ENCODE measurements around the gene TUBA4B. TPM values are rescaled to one million over a fixed set of nuclear protein-coding genes. Genes with fewer than 3 reads are reported as not detected.
A peak's percentile ranks its signal among the peaks of the same experiment; 100 is the strongest.

The TUBA4B gene
- total RNA-seq: not detected
- long read RNA-seq: 0 reads

DNA sequence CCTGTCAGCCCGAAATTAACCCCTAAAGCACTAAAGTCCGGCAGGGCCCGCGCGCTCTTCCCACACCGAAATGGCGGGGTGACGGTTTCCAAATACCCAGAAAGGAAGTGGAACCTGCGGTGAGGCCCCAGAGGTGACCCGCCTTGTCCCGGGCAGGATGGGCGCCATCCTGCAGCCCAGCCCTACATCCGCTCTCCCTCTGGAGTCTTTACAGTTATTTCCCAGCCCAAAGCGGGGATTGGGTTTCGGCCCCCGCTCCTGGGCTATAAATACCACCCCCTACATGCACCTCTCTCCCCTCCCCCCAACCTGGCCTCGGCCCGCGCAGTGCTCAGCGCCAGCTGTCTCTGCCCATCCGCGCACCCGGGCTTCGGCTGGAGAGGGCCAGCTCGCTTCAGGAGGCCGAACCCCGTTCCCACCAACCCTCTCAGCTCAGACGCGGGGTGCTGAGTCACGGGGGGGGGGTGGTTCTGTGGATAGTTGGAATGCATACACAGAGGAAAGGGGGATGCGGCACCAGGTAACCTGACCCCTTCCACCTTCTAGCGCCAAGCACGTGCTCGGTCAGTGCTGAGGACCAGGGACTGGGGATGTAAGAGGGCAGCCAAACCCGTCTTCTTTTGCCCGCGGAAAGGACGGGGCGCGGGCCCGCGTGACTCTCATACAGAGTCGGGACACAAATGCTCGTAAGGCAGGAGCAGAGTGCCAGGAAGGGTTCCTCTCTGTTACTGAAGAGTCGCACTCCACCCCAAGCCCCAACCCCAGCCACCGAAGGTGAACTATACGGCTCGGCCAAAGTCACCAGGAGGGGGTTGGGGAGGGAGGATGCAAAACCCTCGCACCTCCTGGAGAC, at the start of gene TUBA4B:
TSS of gene TUBA4B (plus strand) at position 344 of the 853 bp plus-strand sequence. CDS start at position 509, 165 bp downstream.
- peaks cover 22% of the 10 kb centered on the region for H3K36me3 ChIP-seq
- H3K27ac ChIP-seq (replicated peaks): peak within 1 kb of the TSS; percentile 87
- peaks cover 67% of the 10 kb centered on the region for H3K4me1 ChIP-seq
- DNase-seq: no peak
- intact Hi-C loops (cut with micrococcal nuclease): no loop called here
- peaks cover 24% of the 10 kb centered on the region for H3K27me3 ChIP-seq (ENCODE audit: low read depth)
- H3K4me3 ChIP-seq: peak within 1 kb of the TSS; percentile 85
- H3K9me3 ChIP-seq (replicated peaks): no peaks in the 10 kb centered on the region
- TF ChIP-seq, protein P1, sequence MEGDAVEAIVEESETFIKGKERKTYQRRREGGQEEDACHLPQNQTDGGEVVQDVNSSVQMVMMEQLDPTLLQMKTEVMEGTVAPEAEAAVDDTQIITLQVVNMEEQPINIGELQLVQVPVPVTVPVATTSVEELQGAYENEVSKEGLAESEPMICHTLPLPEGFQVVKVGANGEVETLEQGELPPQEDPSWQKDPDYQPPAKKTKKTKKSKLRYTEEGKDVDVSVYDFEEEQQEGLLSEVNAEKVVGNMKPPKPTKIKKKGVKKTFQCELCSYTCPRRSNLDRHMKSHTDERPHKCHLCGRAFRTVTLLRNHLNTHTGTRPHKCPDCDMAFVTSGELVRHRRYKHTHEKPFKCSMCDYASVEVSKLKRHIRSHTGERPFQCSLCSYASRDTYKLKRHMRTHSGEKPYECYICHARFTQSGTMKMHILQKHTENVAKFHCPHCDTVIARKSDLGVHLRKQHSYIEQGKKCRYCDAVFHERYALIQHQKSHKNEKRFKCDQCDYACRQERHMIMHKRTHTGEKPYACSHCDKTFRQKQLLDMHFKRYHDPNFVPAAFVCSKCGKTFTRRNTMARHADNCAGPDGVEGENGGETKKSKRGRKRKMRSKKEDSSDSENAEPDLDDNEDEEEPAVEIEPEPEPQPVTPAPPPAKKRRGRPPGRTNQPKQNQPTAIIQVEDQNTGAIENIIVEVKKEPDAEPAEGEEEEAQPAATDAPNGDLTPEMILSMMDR (IDR thresholded peaks at IDR 0.05; ENCODE audit: borderline replicate concordance): no peak

DNA sequence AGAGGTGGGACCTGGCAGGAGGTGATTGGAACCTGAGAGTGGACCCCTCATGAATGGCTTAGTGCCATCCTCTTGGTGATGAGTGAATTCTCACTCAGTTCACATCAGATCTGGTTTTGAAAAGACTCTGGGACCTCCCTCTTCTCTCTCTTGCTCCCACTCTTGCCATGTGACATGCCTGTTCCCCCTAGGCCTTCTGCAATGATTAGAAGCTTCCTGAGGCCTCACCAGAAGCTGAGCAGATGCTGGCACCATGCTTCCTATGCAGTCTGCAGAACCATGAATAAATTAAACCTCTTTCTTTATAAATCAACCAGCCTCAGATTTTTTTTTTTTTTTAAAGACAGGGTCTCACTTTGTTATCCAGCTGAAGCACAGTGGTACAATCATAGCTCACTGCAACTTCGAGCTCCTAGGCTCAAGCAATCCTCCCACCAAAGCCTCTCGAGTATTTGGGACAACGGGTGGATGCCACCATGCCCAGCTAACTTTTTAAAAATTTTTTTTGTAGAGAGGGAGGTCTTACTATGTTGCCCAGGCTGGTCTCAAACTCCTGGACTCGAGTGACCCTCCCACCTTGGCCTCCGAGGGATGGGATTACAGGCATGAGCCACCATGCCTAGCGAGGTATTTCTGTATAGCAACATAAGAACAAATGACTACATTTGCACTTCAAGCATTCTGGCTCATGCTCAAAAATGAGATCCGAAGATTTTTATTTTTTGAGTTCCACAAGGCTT, 48.4 kb upstream of the TUBA4B start:
- peaks cover 27% of the 10 kb centered on the region for H3K4me1 ChIP-seq
- no peak for DNase-seq
- TF ChIP-seq, protein P1 (IDR thresholded peaks at IDR 0.05; ENCODE audit: borderline replicate concordance): no peak
- H3K27me3 ChIP-seq (ENCODE audit: low read depth): peaks cover 4% of the 10 kb centered on the region
- no peak overlapping the region for H3K27ac ChIP-seq (replicated peaks)
- intact Hi-C loops (cut with micrococcal nuclease): no loop called here
- H3K36me3 ChIP-seq: peaks cover 16% of the 10 kb centered on the region
- H3K9me3 ChIP-seq (replicated peaks): no peaks in the 10 kb centered on the region
- no peak overlapping the region for H3K4me3 ChIP-seq

DNA sequence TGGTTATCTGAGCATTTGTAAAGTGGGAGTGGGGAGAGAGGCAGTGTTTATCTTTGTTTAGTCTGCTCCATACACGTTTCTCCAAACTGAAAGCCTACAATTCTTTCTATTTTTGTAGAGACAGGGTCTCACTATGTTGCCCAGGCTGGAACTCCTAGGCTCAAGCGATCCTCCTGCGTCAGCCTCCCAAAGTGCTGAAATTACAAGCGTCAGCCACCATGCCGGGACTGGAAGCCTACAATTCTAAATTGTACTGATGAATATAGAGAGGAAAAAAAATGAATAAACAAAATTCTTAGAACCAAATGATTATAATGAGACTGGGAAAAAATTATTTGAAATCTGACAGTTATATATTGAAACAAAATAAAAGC, 47.9 kb upstream of the TUBA4B start:
- Histone ChIP-seq H3K36me3 (peaks cover 21% of the 10 kb centered on the region), H3K4me1 (peaks cover 27% of the 10 kb centered on the region), H3K27ac (replicated peaks) (no peak overlapping the region), H3K9me3 (replicated peaks) (no peaks in the 10 kb centered on the region), H3K27me3 (ENCODE audit: low read depth) (no peaks in the 10 kb centered on the region), H3K4me3 (no peak overlapping the region)
- DNase-seq: no peak
- TF ChIP-seq, protein P1 (IDR thresholded peaks at IDR 0.05; ENCODE audit: borderline replicate concordance): no peak
- intact Hi-C loops (cut with micrococcal nuclease): no loop called here

DNA sequence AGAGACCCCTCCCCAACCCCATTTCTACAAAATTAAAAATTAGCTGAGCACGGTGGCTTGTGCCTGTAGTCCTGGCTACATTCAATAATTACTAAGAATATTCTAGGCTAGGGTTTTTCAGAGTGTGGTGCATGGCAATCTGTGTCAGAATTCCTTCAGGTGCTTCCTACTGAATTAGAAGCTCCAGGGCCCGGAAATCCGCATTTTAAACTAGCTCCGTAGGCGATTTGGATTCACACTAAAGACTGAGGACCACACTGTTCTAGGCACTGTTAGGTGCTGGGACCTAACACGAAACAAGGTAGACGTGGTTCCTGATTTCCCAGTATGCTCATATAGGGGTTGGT, 47.1 kb upstream of the TUBA4B start:
- Histone ChIP-seq H3K4me3 (peak overlapping the region; percentile 81), H3K4me1 (peaks cover 27% of the 10 kb centered on the region), H3K36me3 (peaks cover 28% of the 10 kb centered on the region), H3K27ac (replicated peaks) (peak overlapping the region; percentile 97), H3K9me3 (replicated peaks) (no peaks in the 10 kb centered on the region), H3K27me3 (ENCODE audit: low read depth) (no peaks in the 10 kb centered on the region)
- DNase-seq: no peak
- TF ChIP-seq, protein P1 (IDR thresholded peaks at IDR 0.05; ENCODE audit: borderline replicate concordance): no peak
- intact Hi-C loops (cut with micrococcal nuclease): no loop called here

DNA sequence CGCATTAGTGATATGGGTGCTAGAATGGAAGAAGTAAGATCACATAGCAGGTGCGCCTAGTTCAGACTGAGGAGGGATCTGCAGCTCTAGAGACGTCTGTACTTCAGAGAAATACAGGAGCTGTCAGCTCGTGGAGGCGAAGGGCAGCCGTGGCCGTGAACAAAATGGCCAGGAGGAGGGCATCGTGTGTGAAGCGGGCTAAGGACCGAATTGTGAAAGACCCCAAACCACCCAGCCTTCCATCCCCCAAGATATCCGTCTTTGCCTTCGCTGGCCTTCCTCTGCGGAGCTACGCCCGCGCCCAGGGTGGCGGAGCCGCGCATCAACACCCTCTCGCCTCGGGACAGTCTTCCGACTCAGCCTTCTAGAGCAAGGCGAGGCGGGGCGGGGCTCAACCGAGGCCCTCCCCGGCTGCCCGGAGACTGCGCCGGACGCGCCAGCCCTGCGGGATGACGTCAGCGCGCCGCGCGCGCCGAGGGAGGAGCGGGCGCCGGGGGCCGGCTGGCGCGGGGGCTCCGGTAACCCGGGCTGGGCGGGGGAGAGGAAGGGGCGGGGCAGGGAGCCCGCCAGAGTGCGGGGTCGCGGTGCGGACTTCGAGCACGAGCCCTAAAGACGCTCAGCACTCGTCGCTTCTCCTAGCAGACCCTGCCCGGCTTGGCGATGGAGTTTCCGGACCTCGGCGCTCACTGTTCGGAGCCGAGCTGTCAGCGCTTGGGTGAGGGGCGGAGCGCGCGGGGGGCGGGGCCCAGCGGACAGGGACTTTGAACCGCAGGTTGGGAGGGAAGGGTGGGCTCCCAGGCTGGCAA, 46.5 kb upstream of the TUBA4B start, which contains the start of gene ZFAND2B:
TSS of gene ZFAND2B (plus strand) at position 455 of the 806 bp plus-strand sequence. CDS start at position 661, 206 bp downstream.
- Histone ChIP-seq H3K9me3 (replicated peaks) (no peaks in the 10 kb centered on the region), H3K4me1 (peaks cover 27% of the 10 kb centered on the region), H3K4me3 (peak within 1 kb of the TSS; percentile 81), H3K27me3 (ENCODE audit: low read depth) (no peaks in the 10 kb centered on the region), H3K36me3 (peaks cover 31% of the 10 kb centered on the region), H3K27ac (replicated peaks) (peak within 1 kb of the TSS; percentile 97)
- intact Hi-C loops (cut with micrococcal nuclease): no loop called here
- TF ChIP-seq, protein P1 (IDR thresholded peaks at IDR 0.05; ENCODE audit: borderline replicate concordance): peak; percentile 33
- peak; percentile 94 for DNase-seq
